GM10266 (cell line): ENCODE data around the gene LIN28A.

Experiments used
- DNase-seq: peaks from one replicate; pipeline ENCODE4 v3.0.0; 2012; ENCODE audit errors: extremely low spot score
- CTCF ChIP-seq: IDR thresholded peaks from 2 replicates; pipeline ENCODE4 v1.5.1; 2012; ENCODE audit warnings: mild to moderate bottlenecking, low read depth; ENCODE audit not compliant: control insufficient read depth, insufficient read depth; ENCODE audit errors: missing control alignments

LIN28A gene

DNA sequence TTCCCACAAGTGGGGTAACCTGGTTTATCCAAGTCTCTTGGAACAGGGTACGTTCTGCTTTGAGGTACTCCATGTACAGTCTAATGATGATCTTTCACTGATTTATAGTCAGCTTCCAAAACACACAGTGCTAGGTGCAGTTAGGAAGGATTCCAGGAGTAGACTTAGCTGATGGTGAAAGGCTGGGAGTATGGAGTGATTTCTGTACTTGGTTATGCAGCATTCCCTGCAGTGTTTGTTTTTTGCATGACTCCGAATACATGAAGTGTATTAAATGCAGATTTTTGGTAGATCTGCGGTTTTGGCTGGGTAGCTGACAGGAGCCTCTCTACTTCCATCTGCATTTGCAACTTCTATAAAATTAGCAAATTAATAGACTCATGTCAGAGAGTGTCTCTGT, 65.4 kb downstream of the LIN28A start:
- TF ChIP-seq CTCF, result no peak
- DNase-seq, result no peak

DNA sequence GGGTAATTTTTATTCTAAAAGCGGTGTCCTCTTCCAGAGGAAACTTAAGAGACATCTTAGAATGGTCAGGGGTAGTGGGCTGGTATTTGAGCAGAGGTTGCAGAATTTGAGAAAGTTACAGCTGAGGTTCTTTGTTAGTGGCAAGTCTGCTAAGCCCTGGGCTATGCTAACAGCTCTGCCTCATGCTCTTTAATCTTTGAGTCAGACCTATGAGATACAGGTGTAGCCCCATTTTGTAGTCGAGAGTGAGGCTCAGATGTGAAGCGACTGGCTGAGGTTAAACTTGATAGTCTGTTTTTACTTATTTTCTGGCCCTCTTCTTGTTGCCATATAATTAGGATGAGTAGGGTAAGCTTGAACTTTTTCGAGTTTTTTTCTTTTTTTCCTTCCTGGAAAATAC, 66.3 kb downstream of the LIN28A start:
- no peak for DNase-seq
- TF ChIP-seq CTCF, result no peak

DNA sequence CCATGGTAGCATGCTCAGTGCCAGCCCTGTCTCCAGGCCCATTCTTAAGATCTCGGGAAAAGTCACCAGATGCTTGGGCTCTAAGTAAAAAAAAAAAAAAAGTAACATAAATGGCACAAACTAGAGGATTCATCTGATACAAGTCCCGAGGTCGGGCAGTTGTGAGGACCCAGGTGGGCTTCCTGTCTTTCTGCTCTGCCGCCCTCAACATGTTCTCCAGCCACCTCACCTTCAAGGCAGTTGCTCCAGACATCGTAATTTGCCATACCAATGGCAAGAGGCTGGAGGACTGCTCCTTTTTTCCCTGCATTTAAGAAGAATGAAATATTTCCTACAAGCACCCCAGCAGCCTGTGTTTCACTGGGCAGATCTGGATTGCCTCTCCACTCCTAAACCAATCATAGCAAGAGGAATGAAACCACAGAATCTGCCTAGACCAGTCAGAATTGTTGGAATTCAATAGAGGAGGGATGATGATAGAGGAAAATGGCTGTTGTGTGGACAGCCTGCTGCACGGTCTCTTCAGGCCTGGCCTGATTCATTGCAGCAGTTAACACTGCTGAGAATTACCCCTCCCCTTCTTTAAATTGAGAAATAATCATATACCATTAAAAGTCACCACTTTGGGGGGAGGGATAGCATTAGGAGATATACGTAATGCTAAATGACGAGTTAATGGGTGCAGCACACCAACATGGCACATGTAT, 67.0 kb downstream of the LIN28A start:
- DNase-seq, result no peak
- no peak for TF ChIP-seq CTCF

- no peak for DNase-seq
- no peak for TF ChIP-seq CTCF
Measured at GRCh38 chr1:26478159-26478558, 67.5 kb downstream of the LIN28A start.

DNA sequence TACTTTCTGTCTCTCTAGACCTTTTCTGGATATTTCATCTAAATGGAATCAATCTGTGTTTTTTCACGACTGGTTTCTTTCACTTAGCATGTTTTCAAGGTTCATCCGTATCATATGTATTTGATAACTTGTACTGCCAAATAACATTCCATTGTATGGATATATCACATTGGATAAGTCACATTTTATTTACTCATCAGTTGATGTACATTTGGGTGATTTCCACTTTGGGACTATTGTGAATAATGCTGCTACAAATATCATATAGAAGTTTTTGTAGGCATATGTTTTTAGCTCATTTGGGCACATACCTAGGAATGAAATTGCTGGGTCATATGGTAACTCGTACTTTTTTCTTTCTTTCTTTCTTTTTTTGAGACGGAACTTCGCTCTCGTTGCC, 68.4 kb downstream of the LIN28A start:
- DNase-seq, result no peak
- no peak for TF ChIP-seq CTCF
